ENCODE measurements around the gene TRPC4.

DNA sequence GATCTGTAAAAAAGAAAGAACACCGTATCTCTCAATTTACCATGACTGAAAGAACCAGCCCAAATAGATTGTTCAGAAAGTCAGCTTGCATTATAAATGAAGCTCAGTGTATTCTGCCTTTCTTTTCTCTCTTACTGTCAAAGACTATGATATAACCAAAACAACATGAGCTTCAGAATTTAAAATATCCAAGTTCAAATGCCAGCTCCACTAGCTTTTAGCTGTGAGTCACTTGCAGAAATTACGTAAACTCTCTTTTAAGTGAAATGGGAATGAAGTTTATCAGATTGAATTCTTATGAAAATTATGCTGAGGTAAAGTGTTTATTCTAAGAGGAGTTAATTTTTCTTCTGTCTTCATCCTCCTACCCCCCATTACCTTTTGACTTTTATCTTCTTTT, 251.0 kb downstream of the TRPC4 start:
- TF ChIP-seq, protein P1, sequence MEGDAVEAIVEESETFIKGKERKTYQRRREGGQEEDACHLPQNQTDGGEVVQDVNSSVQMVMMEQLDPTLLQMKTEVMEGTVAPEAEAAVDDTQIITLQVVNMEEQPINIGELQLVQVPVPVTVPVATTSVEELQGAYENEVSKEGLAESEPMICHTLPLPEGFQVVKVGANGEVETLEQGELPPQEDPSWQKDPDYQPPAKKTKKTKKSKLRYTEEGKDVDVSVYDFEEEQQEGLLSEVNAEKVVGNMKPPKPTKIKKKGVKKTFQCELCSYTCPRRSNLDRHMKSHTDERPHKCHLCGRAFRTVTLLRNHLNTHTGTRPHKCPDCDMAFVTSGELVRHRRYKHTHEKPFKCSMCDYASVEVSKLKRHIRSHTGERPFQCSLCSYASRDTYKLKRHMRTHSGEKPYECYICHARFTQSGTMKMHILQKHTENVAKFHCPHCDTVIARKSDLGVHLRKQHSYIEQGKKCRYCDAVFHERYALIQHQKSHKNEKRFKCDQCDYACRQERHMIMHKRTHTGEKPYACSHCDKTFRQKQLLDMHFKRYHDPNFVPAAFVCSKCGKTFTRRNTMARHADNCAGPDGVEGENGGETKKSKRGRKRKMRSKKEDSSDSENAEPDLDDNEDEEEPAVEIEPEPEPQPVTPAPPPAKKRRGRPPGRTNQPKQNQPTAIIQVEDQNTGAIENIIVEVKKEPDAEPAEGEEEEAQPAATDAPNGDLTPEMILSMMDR (conservative IDR thresholded peaks at IDR 0.05 in 1 of 2, IDR thresholded peaks at IDR 0.05 in 1 of 2; ENCODE audit: low read depth in 1 of 2, low read length in 2 of 2): no peak
- TF ChIP-seq EZH2 (IDR thresholded peaks at IDR 0.05; ENCODE audit: low read length, missing control alignments): no peak

Data from fibroblast of lung (primary cell).